Central memory CD4-positive, alpha-beta T cell (primary cell): ENCODE measurements around the gene MAP6.

ENCODE experiments used
- DNase-seq: peaks from one replicate; pipeline ENCODE4 v3.0.0; 2022

Gene MAP6

DNA sequence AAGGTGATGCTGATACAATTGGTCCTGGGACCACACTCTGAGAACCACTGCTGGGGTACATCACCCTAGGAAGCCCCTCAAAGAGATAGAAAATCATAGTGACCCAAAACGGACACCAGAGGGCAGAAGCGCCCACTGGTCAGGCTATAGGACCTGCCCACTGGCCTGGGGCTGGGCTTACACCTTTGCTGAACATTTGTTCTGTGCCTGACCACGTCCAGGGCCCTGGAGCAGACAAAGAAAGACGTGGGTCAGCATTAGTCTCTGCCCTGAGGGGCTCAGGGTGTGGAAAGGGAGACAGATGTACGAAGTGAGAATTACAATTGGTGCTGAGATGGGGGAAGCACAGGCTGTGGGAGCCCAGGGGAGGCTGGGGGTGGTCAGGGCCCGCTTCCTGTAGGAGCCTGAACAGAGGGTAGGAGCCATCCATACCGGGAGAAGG lies 121.2 kb downstream of the MAP6 start:
- no peak for DNase-seq

DNA sequence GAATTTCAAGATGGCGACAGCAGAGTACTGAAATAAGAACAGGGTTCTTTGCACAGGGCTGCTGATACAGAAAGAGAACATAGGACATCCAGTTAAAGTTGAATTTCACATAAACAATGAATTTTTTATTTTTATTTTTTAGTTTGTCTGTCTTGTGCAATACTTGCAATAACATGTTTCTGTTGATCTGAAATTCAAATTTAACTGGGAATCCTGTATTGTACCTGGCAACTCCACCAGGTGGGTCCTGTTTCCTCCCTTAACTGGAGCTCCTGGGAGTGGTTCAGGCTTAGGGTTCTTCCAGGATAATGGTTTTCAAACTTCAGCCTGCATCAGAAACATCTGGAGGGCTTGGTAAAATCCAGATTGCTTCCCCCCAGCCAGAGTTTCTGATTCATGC lies 121.7 kb downstream of the MAP6 start:
- DNase-seq, result no peak

DNA sequence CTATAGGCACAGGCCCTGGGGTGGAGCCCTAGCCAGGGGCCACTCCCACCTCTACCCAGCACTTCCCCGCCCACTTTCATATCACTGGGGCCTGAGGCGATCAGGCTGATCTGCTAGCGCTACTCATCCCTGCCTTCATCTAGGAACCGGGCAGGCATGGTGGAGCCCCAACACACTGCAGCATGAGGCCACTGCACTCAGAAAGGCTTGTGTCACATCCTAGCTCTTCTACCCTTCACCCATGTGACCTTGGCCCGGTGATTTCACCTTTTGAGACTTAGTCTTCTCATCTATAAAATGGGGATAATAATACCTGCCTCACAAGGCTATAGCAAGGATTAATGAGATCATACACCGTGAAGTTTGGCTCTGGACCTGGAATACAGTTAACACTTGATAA lies 125.0 kb downstream of the MAP6 start:
- no peak for DNase-seq

DNA sequence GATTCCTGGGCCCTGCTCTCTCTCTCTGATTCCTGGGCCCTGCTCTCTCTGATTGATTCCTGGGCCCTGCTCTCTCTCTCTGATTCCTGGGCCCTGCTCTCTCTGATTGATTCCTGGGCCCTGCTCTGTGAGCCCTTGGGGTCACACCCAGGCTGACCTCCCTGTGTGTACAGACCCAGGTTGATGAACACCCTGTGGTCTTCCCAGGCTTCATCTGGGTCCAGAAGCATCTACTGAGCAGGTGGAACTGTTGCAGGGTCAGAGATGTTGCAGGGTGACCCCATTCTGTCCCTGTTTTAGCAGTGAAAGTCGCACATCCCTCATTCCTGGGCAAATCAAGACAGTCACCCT lies 126.8 kb downstream of the MAP6 start:
- no peak for DNase-seq

DNA sequence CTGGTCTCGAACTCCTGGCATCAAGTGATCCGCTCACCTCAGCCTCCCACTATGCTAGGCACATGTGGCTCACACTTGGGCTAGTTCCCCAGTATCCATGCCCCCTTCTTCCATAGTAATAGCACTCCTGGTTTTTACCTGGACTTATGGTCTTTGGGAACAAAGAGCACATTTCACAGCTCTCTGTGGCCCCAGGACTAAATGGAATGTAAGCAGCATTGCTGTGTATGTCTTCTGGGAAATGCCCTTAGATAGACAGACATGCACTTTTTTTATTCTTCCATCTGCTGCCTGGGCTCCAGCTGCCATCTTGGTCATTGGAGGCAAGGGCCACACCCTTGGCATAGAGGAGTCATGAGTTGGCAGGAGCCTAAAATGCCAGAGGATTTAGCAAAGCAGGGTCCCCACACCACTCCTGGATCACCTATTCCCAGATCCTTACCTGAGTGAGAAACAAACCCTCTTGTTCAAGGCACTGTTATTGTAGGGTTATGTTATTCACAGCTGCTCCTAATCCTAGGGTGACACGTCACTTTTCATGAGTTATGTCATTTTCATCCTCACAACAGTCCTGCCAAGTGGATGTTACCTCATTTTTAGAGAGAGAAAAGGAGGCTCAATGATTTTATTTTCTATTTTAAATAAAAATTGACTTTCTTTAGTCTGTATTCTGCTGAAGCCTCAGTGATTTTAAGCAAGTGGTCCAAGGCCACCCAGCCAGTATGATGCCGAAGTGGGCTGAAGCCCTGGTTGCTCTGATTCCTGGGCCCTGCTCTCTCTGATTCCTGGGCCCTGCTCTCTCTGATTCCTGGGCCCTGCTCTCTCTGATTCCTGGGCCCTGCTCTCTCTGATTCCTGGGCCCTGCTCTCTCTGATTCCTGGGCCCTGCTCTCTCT lies 127.4 kb downstream of the MAP6 start:
- DNase-seq, result no peak

DNA sequence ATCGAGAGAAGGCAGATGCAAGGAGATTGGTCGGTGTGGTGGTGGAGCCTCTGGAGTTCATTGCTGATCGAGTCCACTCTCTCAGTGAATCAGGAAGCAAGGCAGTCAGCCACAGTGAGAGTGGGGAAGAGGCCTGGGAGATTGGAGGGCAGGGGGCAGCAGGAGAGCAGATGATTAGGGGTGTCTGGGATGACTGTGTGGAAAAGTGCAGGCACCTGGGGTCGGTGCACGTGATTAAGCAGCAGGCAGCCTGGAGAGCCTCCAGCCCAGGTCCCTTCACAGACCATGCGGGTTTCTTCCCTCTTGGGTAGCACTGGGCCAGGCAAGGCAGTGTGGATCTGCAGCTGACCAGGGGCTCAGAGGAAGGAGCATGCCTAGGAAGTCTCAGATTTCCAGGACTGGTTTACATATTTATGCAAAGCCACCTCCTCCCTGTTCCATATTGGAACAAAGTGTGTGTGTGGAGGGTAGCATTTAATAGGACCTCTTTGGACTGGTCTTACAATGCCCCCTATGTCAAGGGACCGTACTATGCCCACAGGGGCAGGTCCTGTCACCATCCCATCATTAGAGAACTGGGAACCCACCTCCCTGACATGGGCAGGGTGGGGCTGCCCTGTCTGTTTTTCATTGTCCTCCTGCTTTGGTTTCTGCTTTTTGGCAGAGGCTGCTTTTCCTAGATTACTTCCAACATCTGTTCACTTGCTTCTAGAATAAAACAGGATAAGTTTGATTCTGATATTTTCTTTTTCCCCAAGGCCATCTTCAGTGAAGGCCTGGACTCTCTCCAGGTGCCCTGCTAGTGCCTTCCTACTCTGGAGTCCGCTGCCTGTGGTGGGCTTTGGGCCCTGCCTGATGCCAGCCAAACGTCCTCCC lies 129.1 kb downstream of the MAP6 start:
- no peak for DNase-seq

DNA sequence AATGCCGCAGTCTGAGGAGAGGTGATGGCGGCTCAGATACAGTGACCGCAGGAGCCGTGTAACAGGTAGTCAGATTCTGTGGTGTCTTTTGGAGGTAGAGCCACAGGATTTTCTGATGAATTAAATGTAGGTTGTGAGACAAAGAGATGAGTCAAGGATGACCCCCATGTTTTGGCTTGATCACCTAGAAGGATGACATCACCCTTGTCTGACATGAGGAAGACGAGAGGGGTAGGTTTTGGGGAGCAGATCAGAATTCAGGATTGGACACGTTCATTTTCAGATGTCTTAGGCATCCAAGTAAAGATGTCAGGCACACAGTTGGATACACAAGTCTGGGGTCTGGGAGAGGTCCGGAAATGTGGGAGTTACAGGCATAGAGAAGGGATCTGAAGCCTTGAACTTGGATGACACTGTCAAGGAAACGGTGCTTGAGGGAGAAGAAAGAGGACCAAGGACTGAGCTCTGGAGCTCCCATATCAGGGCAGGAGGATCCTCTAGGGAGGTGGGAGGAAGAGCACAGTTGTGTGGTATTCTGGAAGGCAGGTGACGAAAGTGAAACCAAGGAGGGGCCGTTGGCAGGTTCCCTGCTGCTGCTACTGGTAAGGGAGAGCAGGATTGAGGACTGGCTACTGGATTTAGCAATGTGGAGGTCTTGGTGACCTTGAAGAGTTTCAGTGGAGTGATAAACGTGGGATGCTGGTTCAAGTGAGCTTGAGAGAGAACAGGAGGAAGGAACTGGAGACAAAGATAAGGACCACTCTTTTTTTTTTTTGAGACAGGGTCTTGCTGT lies 130.5 kb downstream of the MAP6 start:
- DNase-seq, result no peak

DNA sequence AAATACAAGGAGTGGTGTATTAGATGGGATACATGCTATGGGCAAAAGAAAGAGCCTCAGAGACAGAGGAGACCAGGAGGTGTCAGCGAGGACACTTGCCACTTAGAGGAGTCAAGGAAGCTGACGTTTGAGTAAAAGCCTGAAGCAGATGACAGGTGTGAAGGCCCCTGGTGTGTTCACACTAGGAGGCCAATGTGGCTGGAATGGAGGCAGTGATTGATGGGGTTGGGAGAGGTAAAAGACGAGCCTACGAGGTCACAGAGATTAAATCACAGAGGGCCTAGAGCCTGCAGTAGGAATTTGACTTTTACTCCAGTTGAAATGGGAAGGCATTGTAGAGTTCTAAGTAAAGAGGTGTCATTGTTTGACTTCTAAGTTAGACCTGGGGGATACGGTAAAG lies 131.1 kb downstream of the MAP6 start:
- no peak for DNase-seq
